Measurements from ENCODE around the gene SCGN. TPM values are rescaled to one million over a fixed set of nuclear protein-coding genes. Genes with fewer than 3 reads are reported as not detected.

SCGN gene
- total RNA-seq, 2 experiments from 2014 or later = not detected

GRCh38 chr6:25703005-25703404 lies 51.0 kb downstream of the SCGN start:
- Mint-ChIP-seq H3K36me3 (no peaks in the 10 kb centered on the region), H3K9me3 (no peaks in the 10 kb centered on the region), H3K4me1 (no peaks in the 10 kb centered on the region), H3K4me3 (no peak overlapping the region), H3K27ac (no peak overlapping the region), H3K27me3 (peaks cover 32% of the 10 kb centered on the region)
- DNase-seq = no peak
- no peak for ATAC-seq (ENCODE audit: low read depth)
- POLR2A ChIA-PET = interaction anchor here (0.7 kb wide), 1 partner anchor 26 kb away, joined by 6 read pairs; no protein-coding TSS in a partner anchor

- H3K9me3 Mint-ChIP-seq = no peaks in the 10 kb centered on the region
- POLR2A ChIA-PET = no interaction called here
- H3K4me1 Mint-ChIP-seq = no peaks in the 10 kb centered on the region
- peaks cover 29% of the 10 kb centered on the region for H3K27me3 Mint-ChIP-seq
- ATAC-seq (ENCODE audit: low read depth) (no peak), DNase-seq (no peak)
- H3K4me3 Mint-ChIP-seq = no peak overlapping the region
- no peaks in the 10 kb centered on the region for H3K36me3 Mint-ChIP-seq
- H3K27ac Mint-ChIP-seq = no peak overlapping the region
These were observed 52.0 kb downstream of the SCGN start for GRCh38 chr6:25704001-25704400.

- peaks cover 28% of the 10 kb centered on the region for H3K27me3 Mint-ChIP-seq
- no peak for ATAC-seq (ENCODE audit: low read depth)
- H3K27ac Mint-ChIP-seq = no peak overlapping the region
- H3K4me1 Mint-ChIP-seq = no peaks in the 10 kb centered on the region
- no peaks in the 10 kb centered on the region for H3K9me3 Mint-ChIP-seq
- no peaks in the 10 kb centered on the region for H3K36me3 Mint-ChIP-seq
- POLR2A ChIA-PET = no interaction called here
- DNase-seq = no peak
- H3K4me3 Mint-ChIP-seq = no peak overlapping the region
These were observed 54.4 kb downstream of the SCGN start for GRCh38 chr6:25706314-25707014.

GRCh38 chr6:25709761-25710160 lies 57.7 kb downstream of the SCGN start:
- Mint-ChIP-seq H3K27ac (no peak overlapping the region), H3K9me3 (no peaks in the 10 kb centered on the region), H3K27me3 (peaks cover 19% of the 10 kb centered on the region), H3K36me3 (no peaks in the 10 kb centered on the region), H3K4me3 (no peak overlapping the region), H3K4me1 (peaks cover 1% of the 10 kb centered on the region)
- no peak for ATAC-seq (ENCODE audit: low read depth)
- no peak for DNase-seq
- POLR2A ChIA-PET = no interaction called here

DNA sequence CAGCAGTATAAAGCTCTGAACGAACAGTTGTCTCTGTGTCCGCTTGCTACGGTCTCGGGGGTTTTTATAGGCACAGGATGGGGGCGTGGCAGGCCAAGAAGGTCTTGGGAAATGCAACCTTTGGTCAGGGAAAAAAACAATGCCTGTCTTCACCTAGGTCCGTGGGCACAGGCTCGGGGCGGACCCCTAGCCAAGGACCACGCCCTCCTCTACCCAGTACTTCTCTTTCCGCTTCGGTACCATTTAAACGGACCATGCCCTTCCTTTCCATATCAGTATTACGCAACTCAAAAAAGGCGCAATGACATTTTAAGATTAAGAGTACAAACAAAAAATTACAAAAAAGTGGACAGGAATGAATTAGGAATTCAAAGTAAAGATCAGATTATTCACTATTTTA lies 58.3 kb downstream of the SCGN start:
- Mint-ChIP-seq H3K4me1 (peaks cover 3% of the 10 kb centered on the region), H3K36me3 (no peaks in the 10 kb centered on the region), H3K9me3 (no peaks in the 10 kb centered on the region), H3K27ac (no peak overlapping the region), H3K4me3 (no peak overlapping the region), H3K27me3 (peaks cover 18% of the 10 kb centered on the region)
- ATAC-seq (ENCODE audit: low read depth) = no peak
- POLR2A ChIA-PET = no interaction called here
- DNase-seq = no peak

GRCh38 chr6:25713824-25714223 lies 61.8 kb downstream of the SCGN start:
- Mint-ChIP-seq H3K4me1 (peaks cover 3% of the 10 kb centered on the region), H3K36me3 (no peaks in the 10 kb centered on the region), H3K9me3 (no peaks in the 10 kb centered on the region)

DNA sequence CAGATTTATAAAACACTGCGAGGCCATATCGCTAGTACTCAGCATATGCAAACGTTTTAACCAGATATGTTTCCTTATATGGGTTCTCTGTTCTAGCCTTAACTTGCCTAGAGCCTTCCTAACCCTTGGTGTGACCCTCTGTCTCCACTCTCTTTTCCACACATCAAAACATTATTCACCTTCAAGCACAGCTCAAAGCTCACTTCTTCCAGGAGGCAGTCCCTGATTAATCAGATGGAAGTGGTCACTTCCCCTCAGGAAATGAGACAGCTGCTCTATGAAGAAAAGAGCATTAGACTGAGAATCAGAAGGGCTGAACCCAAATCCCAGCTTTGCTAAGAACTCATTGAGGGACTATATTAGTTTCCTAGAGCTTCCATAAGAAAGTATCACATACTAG lies 62.8 kb downstream of the SCGN start:
- Mint-ChIP-seq H3K27ac (no peak overlapping the region), H3K4me1 (peaks cover 3% of the 10 kb centered on the region), H3K36me3 (no peaks in the 10 kb centered on the region), H3K4me3 (no peak overlapping the region), H3K27me3 (peaks cover 17% of the 10 kb centered on the region), H3K9me3 (no peaks in the 10 kb centered on the region)
- DNase-seq (no peak), ATAC-seq (ENCODE audit: low read depth) (no peak)
- POLR2A ChIA-PET = no interaction called here

More at GRCh38 chr6:25713824-25714223, 61.8 kb downstream of the SCGN start:
- ATAC-seq (ENCODE audit: low read depth) (no peak), DNase-seq (no peak)
- Mint-ChIP-seq H3K27ac (no peak overlapping the region), H3K4me3 (no peak overlapping the region), H3K27me3 (peaks cover 11% of the 10 kb centered on the region)
- POLR2A ChIA-PET = no interaction called here

DNA sequence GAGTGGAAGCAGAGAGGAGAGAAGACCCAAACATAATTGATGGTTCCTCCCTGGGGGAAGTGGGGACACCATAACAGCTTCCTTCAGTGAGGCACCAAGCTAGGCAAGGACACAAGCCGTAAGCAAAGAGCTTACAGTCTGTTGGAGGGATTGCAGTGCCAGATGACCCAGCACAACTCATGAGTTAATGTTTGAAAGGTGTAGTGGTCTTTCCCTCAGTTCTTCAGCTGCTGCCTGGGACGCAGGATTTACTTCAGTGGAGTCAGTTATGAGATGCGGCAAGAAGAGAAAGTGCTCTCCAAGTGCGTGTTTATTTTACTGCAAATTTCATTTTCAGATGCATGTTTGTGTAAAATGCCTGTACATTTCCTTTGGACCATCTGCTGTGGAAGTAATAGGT lies 63.8 kb downstream of the SCGN start:
- Mint-ChIP-seq H3K4me1 (peaks cover 3% of the 10 kb centered on the region), H3K9me3 (no peaks in the 10 kb centered on the region), H3K4me3 (no peak overlapping the region), H3K27ac (no peak overlapping the region), H3K36me3 (no peaks in the 10 kb centered on the region), H3K27me3 (peaks cover 17% of the 10 kb centered on the region)
- DNase-seq (no peak), ATAC-seq (ENCODE audit: low read depth) (no peak)
- POLR2A ChIA-PET = no interaction called here

DNA sequence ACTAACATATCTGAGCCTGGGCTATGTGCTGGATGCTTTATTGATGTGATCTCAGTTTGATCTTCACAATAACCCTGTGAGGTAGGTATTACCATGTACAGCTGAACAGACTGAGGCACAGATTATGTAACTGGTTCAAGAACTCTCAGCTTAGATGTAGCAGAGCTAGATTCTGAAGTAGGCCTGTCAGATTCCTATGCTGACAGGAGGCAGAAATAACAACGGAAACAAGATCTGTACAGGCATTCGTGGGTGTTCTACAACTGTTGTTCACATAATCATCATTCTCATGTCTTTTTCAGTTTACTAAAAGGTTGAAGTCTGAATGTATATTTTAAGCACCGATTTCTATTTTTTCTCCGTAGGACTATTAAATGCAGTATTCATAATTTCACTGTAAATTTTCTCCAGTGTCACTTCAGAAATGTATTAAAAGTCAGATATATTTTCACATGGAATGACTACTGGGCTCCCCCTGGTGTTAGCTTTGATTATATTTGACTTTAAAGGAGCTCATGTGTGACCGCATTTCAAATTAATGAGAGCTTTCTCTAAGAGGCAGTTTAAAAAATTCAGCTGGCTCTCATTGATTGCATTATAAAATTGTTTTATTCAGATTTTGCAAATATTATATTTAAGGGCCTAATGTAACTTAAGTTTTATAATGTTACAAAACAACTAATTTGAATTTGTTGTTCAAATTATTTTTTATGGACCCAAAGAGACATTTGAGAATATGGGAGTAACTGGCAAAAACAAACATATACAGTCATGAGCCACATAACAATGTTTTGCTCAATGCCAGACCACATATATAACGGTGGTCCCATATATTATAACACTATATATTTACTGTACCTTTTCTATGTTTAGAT lies 66.1 kb downstream of the SCGN start:
- Mint-ChIP-seq H3K4me3 (no peak overlapping the region), H3K27me3 (peaks cover 25% of the 10 kb centered on the region), H3K36me3 (no peaks in the 10 kb centered on the region), H3K27ac (no peak overlapping the region), H3K4me1 (peaks cover 3% of the 10 kb centered on the region), H3K9me3 (no peaks in the 10 kb centered on the region)
- DNase-seq (no peak), ATAC-seq (ENCODE audit: low read depth) (no peak)
- POLR2A ChIA-PET = no interaction called here

DNA sequence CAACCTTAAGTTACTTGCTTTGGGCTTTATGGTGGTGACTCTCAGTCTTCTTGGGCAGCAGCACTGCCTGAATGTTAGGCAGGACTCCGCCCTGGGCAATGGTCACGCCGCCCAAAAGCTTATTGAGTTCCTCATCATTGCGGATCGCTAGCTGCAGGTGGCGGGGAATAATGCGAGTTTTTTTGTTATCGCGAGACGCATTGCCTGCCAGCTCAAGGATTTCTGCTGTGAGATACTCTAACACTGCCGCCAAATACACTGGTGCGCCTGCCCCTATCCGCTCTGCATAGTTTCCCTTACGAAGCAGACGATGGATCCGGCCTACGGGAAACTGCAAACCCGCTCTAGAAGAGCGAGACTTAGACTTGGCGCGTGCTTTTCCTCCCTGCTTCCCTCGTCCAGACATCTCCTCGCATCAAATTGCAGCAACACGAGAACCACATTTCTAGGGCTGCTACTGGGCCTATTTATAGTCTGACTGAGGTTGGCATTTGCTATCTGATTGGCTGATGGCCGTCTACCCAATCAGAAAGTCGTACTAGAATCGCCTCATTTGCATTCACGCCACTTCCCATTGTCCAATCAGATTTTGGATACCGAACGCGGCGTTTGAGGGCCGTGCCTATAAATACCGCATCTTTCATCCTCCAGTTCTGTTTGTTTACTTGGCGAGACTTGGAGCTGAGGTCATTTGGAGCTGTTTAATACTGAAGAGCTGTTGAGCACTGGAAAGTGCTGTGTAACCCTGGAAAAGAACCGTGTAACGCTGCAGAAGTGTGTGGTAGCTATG lies 74.3 kb downstream of the SCGN start:
- Mint-ChIP-seq H3K9me3 (no peaks in the 10 kb centered on the region), H3K27ac (no peak overlapping the region), H3K4me3 (no peak overlapping the region), H3K4me1 (no peaks in the 10 kb centered on the region), H3K27me3 (peaks cover 20% of the 10 kb centered on the region), H3K36me3 (no peaks in the 10 kb centered on the region)
- ATAC-seq (ENCODE audit: low read depth) (no peak), DNase-seq (no peak)
- POLR2A ChIA-PET = no interaction called here

DNA sequence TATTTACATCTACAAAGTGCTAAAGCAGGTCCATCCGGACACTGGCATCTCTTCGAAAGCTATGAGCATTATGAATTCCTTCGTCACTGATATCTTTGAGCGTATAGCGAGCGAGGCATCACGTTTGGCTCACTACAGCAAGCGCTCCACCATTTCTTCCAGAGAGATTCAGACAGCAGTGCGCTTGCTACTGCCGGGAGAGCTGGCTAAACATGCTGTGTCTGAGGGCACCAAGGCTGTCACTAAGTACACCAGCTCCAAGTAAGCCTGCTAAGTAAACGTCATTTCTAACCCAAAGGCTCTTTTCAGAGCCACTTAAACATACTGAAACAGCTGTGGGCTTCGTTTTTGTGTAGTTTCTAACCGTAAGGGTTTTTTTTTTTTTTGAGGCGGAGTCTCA lies 75.0 kb downstream of the SCGN start:
- no peak overlapping the region for H3K27ac Mint-ChIP-seq
- no peak for DNase-seq
- H3K9me3 Mint-ChIP-seq = no peaks in the 10 kb centered on the region
- ATAC-seq (ENCODE audit: low read depth) = no peak
- peaks cover 18% of the 10 kb centered on the region for H3K27me3 Mint-ChIP-seq
- H3K4me1 Mint-ChIP-seq = no peaks in the 10 kb centered on the region
- H3K36me3 Mint-ChIP-seq = no peaks in the 10 kb centered on the region
- POLR2A ChIA-PET = no interaction called here
- no peak overlapping the region for H3K4me3 Mint-ChIP-seq

GRCh38 chr6:25730907-25731306 lies 78.9 kb downstream of the SCGN start:
- Mint-ChIP-seq H3K27me3 (peaks cover 35% of the 10 kb centered on the region), H3K36me3 (no peaks in the 10 kb centered on the region), H3K9me3 (peaks cover 2% of the 10 kb centered on the region), H3K4me3 (no peak overlapping the region), H3K27ac (no peak overlapping the region), H3K4me1 (no peaks in the 10 kb centered on the region)
- DNase-seq (no peak), ATAC-seq (ENCODE audit: low read depth) (no peak)
- POLR2A ChIA-PET = no interaction called here

DNA sequence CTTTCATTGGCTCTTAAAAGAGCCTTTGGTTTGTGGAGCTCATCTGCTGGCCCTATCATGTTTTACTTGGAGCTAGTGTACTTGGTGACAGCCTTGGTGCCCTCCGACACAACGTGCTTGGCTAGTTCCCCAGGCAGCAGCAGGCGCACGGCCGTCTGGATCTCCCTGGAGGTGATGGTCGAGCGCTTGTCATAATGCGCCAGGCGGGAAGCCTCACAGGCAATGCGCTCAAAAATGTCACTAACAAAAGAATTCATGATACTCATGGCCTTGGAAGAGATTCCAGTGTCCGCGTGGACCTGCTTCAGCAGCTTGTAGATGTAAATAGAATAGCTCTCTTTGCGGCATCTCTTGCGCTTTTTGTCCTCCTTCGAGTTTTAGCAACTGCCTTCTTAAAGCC lies 79.7 kb downstream of the SCGN start:
- H3K9me3 Mint-ChIP-seq = peaks cover 4% of the 10 kb centered on the region
- DNase-seq = no peak
- H3K36me3 Mint-ChIP-seq = no peaks in the 10 kb centered on the region
- H3K4me1 Mint-ChIP-seq = no peaks in the 10 kb centered on the region
- peaks cover 41% of the 10 kb centered on the region for H3K27me3 Mint-ChIP-seq
- no peak overlapping the region for H3K27ac Mint-ChIP-seq
- POLR2A ChIA-PET = no interaction called here
- ATAC-seq (ENCODE audit: low read depth) = no peak
- H3K4me3 Mint-ChIP-seq = no peak overlapping the region
